Adipose tissue (tissue), 3 donors: ENCODE measurements around the gene PRR22. TPM values are rescaled to one million over a fixed set of nuclear protein-coding genes. Genes with fewer than 3 reads are reported as not detected.

Experiments used
- H3K27ac ChIP-seq: one replicate; pipeline ENCODE4 v1.5.1; 2013; ENCODE audit warnings: low read depth, low read length
- WGBS, 3 donors: extraction: QIAGEN DNeasy Blood & Tissue Kit; methylation state at CpG; one replicate each; pipeline ENCODE4 v1.1.7; 2013; 5-methylcytosine and 5-hydroxymethylcytosine counted together
- polyA plus RNA-seq, 3 donors: library from polyadenylated mRNA; stranded (reverse); fragments of 200-250 nt; gene quantifications; one replicate each; pipeline ENCODE4 v1.2.3, GENCODE V29; 2013
- donor health status: healthy with polysubstance abuse.
- donor health status: Bipolar disorder and iron deficiency.
- donor health status: healthy.

Gene PRR22
- polyA plus RNA-seq, 3 donors: 0.79 to 2.7 (median 2.1) TPM

DNA sequence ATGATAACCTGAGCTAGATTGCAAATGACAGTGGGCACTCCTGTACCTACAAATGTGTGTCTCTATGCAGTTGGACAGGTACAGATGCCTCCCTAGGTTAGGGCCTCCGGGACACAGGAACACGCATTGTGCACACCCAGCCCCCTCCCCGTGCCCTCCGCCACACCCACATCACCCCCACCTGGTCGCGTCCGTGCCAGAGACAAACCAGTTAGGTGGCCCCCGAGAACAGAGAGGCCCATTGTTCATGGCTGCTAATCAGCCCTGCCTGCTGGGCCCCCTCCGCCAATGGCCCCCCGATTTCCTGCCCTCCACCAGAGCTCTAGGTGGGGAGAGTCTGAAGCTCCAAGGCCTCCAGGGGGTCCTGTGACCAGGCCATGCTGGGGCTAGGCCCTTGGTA is 34.0 kb upstream of the PRR22 start:
- H3K27ac ChIP-seq: no peak overlapping the region
- WGBS, 3 donors: 52 to 83% (median 78%) methylated on average over 10 of the region's 10 CpGs

GRCh38 chr19:5817218-5817617 is 32.7 kb upstream of the PRR22 start:
- 85 to 94% (median 92%) methylated on average over 2 of the region's 2 CpGs for WGBS, 3 donors
- H3K27ac ChIP-seq: no peak overlapping the region

DNA sequence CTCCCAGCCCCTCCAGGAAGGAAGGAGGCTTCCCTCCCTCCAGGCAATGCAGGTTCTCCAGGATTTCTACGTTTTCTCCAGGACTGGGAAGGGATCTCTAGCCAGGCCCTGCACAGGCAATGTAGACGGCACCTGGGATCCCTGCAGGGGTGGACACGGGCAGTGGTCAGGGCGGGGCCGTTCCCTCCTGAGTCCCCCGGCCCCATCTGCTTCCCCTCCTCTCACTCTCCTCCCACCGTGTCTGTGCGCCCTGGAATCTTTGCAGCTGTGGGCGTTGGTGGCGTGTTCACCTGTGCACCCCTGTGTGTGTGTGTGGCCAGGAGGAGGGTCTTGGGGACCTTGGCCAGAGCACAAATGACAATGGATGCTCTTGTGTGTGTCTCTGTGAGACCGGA is 30.3 kb upstream of the PRR22 start:
- H3K27ac ChIP-seq: no peak overlapping the region
- 61 to 68% (median 64%) methylated on average over 10 to 11 of the region's 11 CpGs for WGBS, 3 donors

GRCh38 chr19:5814123-5814851 is 29.7 kb upstream of the PRR22 start:
- WGBS, 3 donors: 73 to 76% (median 73%) methylated on average over 8 to 9 of the region's 9 CpGs
- no peak overlapping the region for H3K27ac ChIP-seq

- no peak overlapping the region for H3K27ac ChIP-seq
- 87 to 97% (median 92%) methylated on average over 4 of the region's 4 CpGs for WGBS, 3 donors
Measured at GRCh38 chr19:5811117-5811516, 26.6 kb upstream of the PRR22 start.

GRCh38 chr19:5809469-5809868 is 24.9 kb upstream of the PRR22 start:
- H3K27ac ChIP-seq: no peak overlapping the region
- WGBS, 3 donors: 70 to 80% (median 78%) methylated on average over 10 of the region's 10 CpGs

DNA sequence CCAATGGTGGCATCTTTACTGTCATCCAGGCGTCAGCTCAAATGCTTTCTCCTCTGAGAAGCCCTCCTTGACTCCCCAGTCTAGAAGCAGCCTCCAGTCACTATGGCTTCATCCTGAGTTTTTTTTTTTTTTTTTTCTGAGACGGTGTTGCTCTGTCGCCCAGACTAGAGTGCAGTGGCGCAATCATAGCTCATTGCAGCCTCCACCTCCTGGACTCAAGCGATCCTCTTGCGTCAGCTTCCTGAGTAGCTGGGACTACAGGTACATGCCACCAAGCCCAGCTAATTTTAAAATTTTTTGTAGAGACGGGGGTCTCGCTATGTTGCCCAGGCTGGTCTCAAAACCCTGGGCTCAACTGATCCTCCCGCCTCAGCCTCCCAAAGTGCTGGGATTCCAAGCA is 24.5 kb upstream of the PRR22 start:
- WGBS, 3 donors: 57 to 90% (median 76%) methylated on average over 9 of the region's 9 CpGs
- H3K27ac ChIP-seq: no peak overlapping the region

DNA sequence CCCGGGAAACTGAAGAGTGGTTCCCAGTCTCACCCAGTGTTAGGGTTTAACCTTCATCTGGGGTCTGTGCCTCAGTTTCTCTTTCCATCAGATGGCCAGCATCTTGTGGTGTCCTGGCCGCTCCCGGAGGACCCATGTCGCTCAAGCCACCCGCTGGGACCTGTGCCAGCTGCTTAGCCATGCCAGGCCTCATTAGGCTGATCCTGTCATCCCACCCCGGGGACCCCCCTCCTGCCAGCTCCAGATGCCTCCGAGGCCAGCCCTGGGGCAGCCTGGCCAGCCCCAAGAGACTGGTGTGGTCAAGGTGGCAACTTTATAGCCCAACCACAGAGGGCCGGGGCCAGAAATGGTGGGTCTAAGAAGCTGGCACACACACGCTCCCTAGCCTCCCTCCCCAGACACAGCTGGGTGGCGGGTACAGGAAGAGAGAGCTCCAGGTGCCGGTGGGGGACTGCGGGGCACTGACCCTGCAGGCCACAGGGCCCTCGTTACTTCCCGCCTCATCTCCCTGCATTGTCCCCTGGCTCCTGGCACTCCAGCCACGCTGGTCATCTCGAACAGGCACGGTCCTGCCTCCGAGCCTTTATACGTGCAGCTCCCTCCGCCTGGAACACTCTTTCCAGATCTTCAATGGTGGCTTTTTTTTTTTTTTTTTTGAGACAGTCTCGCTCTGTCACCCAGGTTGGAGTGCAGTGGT is 23.7 kb upstream of the PRR22 start:
- H3K27ac ChIP-seq: no peak overlapping the region
- 73 to 86% (median 84%) methylated on average over 20 to 21 of the region's 21 CpGs for WGBS, 3 donors

DNA sequence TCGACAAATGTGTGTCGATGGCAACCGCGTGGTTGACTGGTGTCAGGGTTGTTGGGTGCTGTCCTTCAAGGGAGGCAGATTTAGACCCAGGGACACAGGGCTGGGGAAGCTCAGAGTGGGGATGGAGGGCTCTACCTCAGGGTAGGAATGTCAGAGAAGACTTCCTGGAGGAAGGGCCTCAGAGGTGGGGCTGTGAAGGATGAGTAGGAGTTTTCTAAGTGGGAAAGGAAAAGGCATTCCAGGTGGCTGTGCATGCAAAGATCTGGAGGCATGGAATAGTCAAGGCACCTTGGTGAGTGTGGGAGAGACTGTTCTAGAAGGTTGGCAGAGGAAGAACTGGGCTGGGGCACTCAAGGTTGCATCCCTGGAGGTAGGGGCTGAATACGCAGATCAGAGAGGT is 22.4 kb upstream of the PRR22 start:
- no peak overlapping the region for H3K27ac ChIP-seq
- WGBS, 3 donors: 91 to 97% (median 92%) methylated on average over 5 of the region's 5 CpGs

- 32 to 43% (median 36%) methylated on average over 6 of the region's 6 CpGs for WGBS, 3 donors
- H3K27ac ChIP-seq: no peak overlapping the region
Measured at GRCh38 chr19:5806133-5806489, 21.6 kb upstream of the PRR22 start.

GRCh38 chr19:5805462-5806132 is 21.1 kb upstream of the PRR22 start:
- 1 to 4% (median 3%) methylated on average over 45 to 46 of the region's 46 CpGs for WGBS, 3 donors

DNA sequence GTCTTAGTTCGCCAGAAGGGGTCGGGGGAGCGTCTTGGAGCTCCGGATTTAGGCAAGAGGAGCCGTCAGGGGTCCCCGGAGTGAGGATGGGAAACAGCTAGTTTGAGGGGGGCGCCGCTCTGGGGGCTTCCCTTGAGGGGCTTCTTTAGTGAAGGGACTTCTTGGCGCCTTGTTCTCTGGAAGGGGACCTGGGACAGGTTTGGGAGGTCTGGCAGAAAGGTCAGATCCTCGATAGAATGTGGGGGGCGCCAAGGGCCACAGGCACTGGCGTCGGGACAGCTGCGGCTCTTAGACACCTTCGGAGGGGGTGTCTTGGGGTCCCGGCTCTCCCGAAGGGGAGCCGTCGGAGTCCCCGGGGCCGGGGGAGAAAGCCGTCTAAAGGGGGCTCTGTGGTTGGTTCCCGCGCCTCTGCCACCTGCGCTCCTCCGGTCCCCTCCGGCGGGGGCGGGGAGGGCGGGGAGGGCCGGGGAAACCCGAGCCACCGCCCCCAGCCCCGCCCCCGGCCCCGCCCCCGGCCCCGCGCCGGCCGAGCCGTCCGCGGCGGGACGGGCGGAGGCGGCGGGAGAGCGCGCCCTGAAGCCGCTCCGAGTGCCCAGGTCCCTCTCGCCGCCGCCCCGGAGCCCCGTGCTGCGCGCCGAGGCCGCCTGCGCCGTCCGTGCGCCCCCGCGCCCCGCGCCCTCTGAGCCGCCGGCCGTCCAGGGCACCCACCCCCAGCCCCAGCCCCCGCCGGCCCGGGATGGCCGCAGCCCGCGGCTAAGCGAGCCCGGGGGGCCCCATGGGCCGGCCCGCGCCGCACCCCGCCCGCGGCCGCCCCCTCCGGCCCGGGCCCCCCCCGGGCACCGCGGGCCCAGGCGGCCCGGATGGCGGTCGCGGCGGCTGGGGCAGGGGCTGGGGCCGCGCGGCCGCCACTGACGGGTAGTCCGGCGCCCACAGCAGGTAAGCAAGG is 20.2 kb upstream of the PRR22 start, which contains the start of gene NRTN:
TSS of gene NRTN (plus strand) at position 552 of the 946 bp plus-strand sequence. CDS start 19,099 bp downstream, outside the sequence.
- WGBS, 3 donors: 2 to 3% (median 2%) methylated on average over 49 to 103 of the region's 107 CpGs
- no peak within 1 kb of the TSS for H3K27ac ChIP-seq

More at GRCh38 chr19:5805462-5806132, 21.1 kb upstream of the PRR22 start:
- no peak overlapping the region for H3K27ac ChIP-seq

DNA sequence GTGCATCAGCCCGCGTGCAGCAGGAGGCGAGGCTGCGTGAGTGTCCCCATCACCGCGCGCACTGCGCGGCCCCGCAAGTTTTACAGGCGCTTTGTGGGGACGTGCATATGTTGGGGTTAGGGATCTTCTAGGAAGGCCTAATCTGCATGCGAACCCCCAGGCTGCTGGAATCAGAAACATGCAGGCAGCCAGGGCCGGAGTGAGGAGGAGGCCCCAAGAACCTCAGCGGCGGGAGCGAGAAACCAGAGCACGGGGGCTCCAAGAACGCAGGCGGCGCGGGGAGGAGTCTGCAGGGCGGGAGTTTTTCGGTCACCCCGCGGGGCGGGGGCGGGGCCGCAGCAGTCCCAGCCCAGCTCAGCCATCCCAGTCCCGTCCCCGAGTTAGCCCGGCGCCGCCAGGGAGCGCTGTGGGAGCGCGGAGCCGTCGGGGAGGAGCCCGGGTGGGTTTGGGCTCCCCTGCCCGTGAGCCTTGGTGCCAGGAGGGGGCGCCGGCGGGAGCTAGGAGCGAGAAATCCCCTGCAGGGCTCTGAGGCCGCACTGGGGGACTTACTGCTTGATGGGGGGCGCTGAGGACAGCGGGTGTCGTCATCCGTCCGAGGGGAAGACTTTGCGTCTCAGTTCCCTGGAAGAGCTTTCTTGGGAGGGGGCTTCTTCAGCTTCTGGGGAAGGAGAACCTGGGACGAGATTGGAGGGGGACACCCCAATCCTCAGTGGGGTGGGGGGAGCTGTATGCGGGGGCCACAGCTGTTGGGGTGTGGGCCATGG is 19.4 kb upstream of the PRR22 start:
- WGBS, 3 donors: 1 to 2% (median 1%) methylated on average over 50 to 54 of the region's 54 CpGs

GRCh38 chr19:5803441-5803751 is 18.9 kb upstream of the PRR22 start:
- WGBS, 3 donors: 8 to 17% (median 9%) methylated on average over 8 of the region's 8 CpGs
- H3K27ac ChIP-seq: no peak overlapping the region

More for the DNA sequence above, 19.4 kb upstream of the PRR22 start:
- H3K27ac ChIP-seq: no peak overlapping the region

GRCh38 chr19:5801796-5802619 is 17.5 kb upstream of the PRR22 start:
- WGBS, 3 donors: 14 to 52% (median 15%) methylated on average over 32 to 33 of the region's 33 CpGs
- no peak overlapping the region for H3K27ac ChIP-seq

GRCh38 chr19:5800361-5801270 is 16.1 kb upstream of the PRR22 start:
- 58 to 62% (median 59%) methylated on average over 17 of the region's 17 CpGs for WGBS, 3 donors
- no peak overlapping the region for H3K27ac ChIP-seq
